Pons (tissue), 1 donor: ENCODE data around the gene PCDHGA10.
"Not testable (repeated sequence)": the region's sequence is repeated elsewhere in the genome, so short reads cannot be mapped to it uniquely, and the experiment has no call there.

ENCODE experiments used
- DNase-seq: peaks from one replicate; pipeline ENCODE4 v3.0.0-alpha.2; 2016; ENCODE audit warnings: low spot score

The PCDHGA10 gene

DNA sequence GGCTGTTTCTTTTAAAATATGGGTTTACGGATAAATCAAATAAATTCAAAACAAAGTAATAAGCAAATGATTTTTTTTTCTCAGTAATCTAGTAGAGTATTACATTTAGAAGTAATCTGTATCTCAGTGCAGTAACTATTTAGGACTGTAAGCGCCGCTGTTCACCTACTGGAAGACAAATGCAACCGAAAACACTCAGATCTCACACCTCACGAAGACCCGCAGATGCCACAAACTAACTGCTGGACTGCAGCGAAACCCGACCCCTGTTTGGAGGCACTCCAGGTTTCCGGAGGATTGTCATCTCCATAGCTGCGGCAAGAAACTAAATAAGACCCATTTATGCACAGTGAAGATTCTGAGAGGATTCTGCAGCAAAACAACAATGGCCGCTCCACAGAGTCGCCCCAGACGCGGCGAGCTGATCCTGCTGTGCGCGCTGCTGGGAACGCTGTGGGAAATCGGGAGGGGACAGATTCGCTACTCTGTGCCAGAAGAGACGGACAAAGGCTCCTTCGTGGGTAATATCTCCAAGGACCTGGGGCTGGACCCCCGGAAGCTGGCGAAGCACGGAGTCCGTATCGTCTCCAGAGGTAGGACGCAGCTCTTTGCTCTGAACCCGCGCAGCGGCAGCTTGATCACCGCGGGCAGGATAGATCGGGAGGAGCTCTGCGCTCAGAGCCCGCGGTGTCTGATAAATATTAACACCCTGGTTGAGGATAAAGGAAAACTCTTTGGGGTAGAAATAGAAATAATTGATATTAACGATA lies 20.2 kb upstream of the PCDHGA10 start, which contains the start of gene PCDHGA8:
Gene PCDHGA8 (plus strand): TSS at position 205 of the 770 bp plus-strand sequence. CDS start 181 bp downstream, at position 386.
- DNase-seq = no peak

DNA sequence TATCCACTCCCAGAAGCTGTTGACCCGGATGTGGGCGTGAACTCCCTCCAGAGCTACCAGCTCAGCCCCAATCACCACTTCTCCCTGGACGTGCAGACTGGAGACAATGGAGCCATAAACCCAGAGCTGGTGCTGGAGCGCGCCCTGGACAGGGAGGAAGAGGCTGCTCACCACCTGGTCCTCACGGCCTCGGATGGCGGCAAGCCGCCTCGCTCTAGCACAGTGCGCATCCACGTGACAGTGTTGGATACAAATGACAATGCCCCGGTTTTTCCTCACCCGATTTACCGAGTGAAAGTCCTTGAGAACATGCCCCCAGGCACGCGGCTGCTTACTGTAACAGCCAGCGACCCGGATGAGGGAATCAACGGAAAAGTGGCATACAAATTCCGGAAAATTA lies 19.5 kb upstream of the PCDHGA10 start:
- no peak for DNase-seq

GRCh38 chr5:141394401-141395187 lies 18.2 kb upstream of the PCDHGA10 start:
- not testable (repeated sequence) for DNase-seq

- not testable (repeated sequence) for DNase-seq
Measured at GRCh38 chr5:141397756-141398551, 14.8 kb upstream of the PCDHGA10 start, which contains the start of gene PCDHGB5. Gene PCDHGB5, plus strand, starts transcription at chr5:141397947. Its CDS starts 181 bp downstream, at chr5:141398128.

DNA sequence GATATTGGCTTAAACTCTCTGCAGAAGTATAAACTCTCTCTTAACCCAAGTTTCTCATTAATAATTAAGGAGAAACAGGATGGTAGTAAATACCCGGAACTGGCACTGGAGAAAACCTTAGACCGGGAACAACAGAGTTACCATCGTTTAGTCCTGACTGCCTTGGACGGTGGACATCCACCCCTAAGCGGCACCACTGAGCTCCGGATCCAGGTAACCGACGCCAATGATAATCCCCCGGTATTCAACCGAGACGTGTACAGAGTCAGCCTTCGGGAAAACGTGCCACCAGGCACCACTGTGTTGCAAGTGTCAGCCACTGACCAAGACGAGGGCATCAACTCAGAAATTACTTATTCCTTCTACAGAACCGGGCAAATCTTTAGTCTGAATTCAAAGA lies 14.2 kb upstream of the PCDHGA10 start:
- no peak for DNase-seq

DNA sequence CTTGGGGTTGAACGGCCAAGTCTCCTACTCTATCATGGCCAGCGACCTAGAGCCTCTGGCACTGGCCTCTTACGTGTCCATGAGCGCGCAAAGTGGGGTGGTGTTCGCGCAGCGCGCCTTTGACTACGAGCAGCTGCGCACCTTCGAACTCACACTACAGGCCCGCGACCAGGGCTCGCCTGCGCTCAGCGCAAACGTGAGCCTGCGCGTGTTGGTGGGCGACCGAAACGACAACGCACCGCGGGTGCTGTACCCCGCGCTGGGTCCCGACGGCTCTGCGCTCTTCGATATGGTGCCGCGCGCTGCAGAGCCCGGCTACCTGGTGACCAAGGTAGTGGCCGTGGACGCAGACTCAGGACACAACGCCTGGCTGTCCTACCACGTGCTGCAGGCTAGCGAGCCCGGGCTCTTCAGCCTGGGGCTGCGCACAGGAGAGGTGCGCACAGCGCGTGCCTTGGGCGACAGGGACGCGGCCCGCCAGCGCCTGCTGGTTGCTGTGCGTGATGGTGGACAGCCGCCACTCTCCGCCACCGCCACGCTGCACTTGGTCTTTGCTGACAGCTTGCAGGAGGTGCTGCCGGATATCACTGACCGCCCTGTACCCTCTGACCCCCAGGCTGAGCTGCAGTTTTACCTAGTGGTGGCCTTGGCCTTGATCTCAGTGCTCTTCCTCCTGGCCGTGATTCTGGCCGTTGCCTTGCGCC lies 13.1 kb upstream of the PCDHGA10 start:
- no peak for DNase-seq

DNA sequence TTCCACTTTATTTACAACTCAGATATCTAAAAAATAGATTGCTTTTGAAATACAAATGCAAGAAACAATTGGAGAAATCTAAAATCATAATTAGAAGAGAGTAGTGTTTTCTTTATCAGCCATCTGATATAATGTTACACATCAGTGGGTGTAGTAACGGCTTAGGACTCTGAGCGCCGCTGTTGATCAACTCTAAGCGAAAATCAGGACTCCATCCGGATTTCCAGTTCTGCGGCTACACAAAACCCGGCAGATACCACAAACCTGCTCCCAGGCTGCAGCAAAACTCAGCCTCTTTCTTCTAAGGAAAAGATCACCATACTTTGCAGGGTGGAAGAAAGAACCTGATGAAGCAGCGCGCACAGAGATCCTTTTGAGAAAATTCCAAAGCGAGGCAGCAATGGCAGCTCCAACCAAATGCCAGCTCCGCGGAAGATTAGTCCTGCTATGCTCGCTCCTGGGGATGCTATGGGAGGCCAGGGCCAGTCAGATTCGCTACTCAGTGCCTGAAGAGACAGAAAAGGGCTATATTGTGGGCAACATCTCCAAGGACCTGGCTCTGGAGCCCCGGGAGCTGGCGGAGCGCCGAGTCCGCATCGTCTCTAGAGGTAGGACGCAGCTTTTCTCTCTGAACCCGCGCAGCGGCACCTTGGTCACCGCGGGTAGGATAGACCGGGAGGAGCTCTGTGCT lies 10.1 kb upstream of the PCDHGA10 start, which contains the start of gene PCDHGA9:
Gene PCDHGA9 (plus strand): TSS at position 226 of the 691 bp plus-strand sequence. CDS start 175 bp downstream, at position 401.
- peak; percentile 8 for DNase-seq

GRCh38 chr5:141403387-141403786 lies 9.4 kb upstream of the PCDHGA10 start:
- DNase-seq = no peak

GRCh38 chr5:141407790-141408505 lies 4.8 kb upstream of the PCDHGA10 start, which contains the start of gene PCDHGB6:
Gene PCDHGB6, plus strand, starts transcription at chr5:141408021. Its CDS starts 182 bp downstream, at chr5:141408203.
- not testable (repeated sequence) for DNase-seq

DNA sequence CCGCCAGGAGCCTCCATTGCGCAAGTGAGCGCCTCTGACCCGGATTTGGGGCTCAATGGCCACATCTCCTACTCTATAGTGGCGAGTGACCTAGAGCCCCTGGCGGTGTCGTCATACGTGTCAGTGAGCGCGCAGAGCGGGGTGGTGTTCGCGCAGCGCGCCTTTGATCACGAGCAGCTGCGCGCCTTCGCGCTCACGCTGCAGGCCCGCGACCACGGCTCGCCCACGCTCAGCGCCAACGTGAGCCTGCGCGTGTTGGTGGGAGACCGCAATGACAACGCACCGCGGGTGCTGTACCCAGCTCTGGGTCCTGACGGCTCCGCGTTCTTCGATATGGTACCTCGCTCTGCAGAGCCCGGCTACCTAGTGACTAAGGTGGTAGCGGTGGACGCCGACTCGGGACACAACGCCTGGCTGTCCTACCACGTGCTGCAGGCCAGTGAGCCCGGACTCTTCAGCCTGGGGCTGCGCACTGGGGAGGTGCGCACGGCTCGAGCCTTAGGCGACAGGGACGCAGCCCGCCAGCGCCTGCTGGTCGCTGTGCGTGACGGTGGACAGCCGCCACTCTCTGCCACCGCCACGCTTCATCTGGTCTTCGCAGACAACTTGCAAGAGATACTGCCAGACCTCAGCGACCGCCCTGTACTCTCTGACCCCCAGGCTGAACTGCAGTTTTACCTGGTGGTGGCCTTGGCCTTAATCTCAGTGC lies 3.0 kb upstream of the PCDHGA10 start:
- no peak for DNase-seq

DNA sequence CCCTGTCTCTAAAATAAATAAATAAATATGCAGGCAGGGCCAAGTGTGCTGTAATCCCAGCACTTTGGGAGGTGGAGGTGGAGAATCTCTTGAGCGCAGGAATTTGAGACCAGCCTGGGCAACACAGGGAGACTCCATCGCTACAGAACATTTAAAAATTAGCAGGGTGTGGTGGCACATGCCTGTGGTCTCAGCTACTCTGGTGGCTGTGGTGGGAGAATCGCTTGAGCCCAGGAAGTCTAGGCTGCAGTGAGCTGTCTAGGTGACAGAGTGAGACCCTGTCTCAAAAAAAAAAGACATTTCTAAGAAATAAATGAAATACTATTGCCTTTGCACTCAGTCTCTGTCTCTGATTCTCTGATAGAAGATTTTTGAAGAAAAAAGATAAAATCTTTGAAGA lies 1.2 kb upstream of the PCDHGA10 start:
- DNase-seq = no peak

DNA sequence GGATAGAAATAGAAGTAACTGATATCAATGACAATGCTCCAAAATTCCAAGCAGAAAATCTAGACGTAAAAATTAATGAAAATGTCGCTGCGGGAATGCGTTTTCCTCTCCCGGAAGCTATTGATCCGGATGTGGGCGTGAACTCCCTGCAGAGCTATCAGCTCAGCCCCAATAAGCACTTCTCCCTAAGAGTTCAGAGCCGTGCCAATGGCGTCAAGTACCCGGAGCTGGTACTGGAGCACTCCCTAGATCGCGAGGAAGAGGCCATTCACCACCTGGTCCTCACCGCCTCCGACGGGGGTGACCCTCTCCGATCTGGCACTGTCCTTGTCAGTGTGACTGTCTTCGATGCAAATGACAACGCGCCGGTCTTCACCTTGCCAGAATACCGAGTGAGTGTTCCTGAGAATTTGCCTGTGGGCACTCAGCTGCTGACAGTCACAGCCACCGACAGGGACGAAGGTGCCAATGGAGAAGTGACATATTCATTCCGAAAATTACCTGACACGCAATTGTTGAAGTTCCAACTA lies 818 bp downstream of the PCDHGA10 start:
- DNase-seq = no peak

GRCh38 chr5:141414548-141415274 lies 1.9 kb downstream of the PCDHGA10 start:
- not testable (repeated sequence) for DNase-seq

DNA sequence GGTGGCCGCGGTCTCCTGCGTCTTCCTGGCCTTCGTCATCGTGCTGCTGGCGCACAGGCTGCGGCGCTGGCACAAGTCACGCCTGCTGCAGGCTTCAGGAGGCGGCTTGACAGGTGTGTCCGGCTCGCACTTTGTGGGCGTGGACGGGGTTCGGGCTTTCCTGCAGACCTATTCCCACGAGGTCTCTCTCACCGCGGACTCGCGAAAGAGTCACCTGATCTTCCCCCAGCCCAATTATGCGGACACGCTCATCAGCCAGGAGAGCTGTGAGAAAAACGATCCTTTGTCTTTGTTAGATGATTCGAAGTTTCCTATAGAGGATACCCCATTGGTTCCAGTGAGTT lies 2.5 kb downstream of the PCDHGA10 start:
- not testable (repeated sequence) for DNase-seq

GRCh38 chr5:141417494-141418172 lies 4.8 kb downstream of the PCDHGA10 start, which contains the start of gene PCDHGB7:
Gene PCDHGB7, plus strand, starts transcription at chr5:141417677. Its CDS starts 183 bp downstream, at chr5:141417860.
- DNase-seq = peak; percentile 16

DNA sequence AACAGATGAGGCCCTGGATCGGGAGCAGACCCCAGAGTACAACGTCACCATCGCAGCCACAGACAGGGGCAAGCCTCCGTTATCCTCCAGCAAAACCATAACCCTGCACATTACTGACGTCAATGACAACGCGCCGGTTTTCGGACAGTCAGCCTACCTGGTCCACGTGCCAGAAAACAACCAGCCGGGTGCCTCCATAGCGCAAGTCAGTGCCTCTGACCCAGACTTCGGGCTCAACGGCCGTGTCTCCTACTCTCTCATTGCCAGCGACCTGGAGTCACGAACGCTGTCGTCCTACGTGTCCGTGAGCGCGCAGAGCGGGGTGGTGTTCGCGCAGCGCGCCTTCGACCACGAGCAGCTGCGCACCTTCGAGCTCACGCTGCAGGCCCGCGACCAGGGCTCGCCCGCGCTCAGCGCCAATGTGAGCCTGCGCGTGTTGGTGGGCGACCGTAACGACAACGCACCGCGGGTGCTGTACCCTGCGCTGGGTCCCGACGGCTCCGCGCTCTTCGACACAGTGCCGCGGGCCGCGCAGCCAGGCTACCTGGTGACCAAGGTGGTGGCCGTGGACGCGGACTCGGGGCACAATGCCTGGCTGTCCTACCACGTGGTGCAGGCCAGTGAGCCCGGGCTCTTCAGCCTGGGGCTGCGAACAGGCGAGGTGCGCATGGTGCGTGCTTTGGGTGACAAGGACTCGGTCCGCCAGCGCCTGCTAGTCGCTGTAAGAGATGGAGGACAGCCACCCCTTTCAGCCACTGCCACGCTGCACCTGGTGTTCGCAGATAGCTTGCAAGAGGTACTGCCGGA lies 6.5 kb downstream of the PCDHGA10 start:
- no peak for DNase-seq
